T47D (cell line): ENCODE results near the gene UBR7.
A peak's percentile ranks its signal among the peaks of the same experiment; 100 is the strongest.

Experiments used
- DNase-seq, 2 experiments: peaks; one replicate each; pipeline versions ENCODE4 v3.0.0 to v3.0.0-alpha.2; 2011 to 2012; ENCODE audit warnings: low read depth in 1 of 2, low spot score in 1 of 2
- JUND ChIP-seq: IDR thresholded peaks from 2 replicates; pipeline ENCODE4 v1.6.1; 2012; ENCODE audit warnings: low read depth
- in situ Hi-C: cut with HindIII; loops from 2 replicates; pipeline ENCODE4 v1.10.0; 2016; ENCODE audit warnings: low sequenced_read_pairs, low pct_unique_long_range_greater_than_20kb

The UBR7 gene

DNA sequence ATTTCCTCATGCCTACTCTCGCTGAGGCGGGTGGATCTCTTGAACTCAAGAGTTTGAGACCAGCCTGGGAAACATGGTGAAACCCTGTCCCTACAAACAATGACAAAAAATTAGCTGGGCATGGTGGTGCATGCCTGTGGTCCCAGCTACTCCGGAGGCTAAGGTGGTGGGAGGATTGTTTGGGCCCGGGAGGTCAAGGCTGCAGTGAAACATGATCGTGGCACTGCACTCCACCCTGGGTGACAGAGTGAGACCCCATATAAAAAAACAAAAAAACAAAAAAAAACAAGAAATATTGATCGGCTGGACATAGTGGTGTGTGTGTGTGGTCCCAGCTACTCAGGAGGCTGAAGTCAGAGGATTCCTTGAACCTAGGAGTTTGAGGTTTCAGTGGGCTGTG, 31.6 kb upstream of the UBR7 start:
- no peak for DNase-seq
- in situ Hi-C loops: no loop called here
- TF ChIP-seq JUND: no peak

DNA sequence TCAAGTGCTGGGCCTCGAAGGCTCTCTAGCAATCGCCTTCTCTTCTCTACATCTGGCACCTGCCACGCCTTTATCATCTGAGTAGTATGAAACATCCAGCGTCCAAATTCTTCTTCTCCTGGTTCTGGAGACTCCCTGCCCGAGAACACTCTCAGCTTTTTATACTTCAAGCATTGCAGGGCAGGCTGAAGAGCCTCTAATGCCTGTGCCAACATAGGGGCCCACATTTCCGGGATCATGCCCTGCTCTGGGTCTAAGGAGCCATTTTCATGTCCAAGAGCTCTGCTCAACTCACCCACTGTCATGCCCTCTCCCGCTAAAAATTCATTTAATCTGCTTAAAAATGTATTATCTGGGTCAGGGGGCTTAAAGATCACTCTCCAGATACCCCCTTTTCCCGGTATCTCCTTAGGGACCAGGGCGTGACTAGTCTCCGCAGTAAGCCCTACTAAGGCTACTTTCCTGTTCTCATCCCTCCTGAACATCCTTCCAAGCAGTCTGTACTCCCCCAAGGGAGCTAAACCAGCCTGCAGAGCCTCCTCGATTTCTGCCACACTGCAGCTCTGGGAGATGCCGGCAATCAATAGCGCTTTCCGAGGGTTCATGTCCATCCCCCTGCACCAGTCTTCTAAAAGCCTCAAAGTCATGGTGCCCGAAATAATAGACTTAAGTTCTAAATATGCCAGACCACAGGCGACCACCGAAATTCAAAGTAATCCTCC, 23.3 kb upstream of the UBR7 start:
- in situ Hi-C loops: no loop called here
- DNase-seq: no peak

DNA sequence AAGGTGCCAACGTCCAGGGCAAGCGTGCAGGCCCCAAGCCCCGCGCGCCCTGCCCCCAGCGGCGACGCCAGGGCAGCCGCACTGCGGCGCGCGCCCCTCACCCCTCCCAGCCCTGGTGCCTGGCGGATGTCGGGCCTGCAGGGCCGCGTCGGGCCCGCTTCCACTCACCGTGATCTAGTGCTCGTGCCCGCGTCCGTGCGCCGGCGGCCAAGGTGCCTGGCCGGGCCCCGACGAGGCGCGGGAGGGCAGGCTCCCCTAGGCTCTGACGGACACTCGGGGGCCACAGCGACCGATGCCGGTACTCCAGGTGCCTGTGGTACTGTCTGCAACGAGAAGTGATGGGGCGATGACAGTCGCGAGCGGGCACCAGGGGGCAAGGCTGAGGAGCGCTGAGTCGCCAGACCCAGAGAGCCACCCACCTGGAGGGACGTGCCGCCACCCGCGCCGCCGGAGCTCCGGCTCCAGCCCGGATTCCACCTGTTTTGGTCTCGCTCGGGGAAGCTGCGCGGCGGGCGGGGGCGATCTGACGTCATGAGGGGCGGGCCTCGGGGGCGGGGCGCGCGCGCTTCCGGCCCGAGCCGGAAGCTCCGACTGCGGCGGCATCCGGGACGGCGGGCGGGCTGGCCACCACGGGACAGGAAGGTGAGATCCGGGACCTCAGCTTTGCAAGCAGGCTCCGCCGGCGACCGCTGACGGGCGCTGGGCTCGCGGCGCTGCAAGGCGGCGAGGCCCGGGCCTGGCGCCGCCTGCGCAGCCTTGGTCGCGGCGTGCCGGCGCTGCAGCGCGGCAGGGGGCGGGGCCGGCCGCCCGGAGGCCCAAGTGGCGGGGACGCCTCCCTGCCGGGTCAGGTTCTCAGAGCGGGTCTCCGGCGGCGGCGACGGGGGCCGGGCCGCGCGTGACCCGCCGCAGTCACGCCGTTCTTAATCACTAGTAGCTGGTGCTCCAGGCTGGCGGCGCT, 22.4 kb upstream of the UBR7 start, which contains the start of the genes LYSET and MOAP1:
Gene LYSET, plus strand, starts transcription at position 927 of the 958 bp plus-strand sequence. CDS start 89 bp downstream, outside the sequence.
Gene MOAP1, minus strand, starts transcription at position 507 of the 958 bp plus-strand sequence. CDS start 655 bp downstream, outside the sequence.
- peak; percentile 90 to 94 for DNase-seq
- in situ Hi-C loops: no loop called here
- no peak for TF ChIP-seq JUND

More for the DNA sequence above, 23.3 kb upstream of the UBR7 start:
- TF ChIP-seq JUND: no peak

DNA sequence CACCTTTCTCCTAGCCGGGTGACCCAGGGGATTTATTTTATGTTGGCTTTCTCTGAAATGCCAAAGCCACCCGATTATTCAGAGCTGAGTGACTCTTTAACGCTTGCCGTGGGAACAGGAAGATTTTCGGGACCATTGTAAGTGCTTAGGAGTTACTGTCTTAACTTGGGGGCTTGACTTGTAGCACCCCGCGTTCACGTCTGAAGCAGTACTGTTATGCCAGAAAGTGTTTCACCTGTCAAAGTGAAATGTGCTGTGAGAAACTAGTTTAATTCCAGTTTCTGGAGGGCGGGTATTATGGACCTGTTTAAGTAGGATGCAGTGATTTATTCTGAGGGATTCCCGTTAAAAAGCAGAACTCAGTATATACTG, 21.7 kb upstream of the UBR7 start:
- in situ Hi-C loops: no loop called here
- DNase-seq: no peak
- TF ChIP-seq JUND: no peak

DNA sequence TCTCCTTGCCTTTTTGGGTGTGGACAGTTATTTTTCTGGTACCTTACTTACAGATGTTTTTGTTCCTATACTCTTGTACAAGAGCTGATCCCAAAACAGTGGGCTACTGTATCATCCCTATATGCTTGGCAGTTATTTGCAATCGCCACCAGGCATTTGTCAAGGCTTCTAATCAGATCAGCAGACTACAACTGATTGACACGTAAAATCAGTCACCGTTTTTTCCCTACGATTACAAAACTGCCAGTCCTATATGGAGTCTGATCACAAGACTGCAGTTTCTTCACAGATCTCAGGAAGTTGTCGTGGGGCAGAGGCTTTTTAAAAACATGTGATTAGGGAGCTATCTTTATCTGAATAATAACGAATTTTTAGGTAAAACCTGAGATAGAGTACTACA, 20.6 kb upstream of the UBR7 start:
- DNase-seq: no peak
- TF ChIP-seq JUND: no peak
- in situ Hi-C loops: no loop called here

DNA sequence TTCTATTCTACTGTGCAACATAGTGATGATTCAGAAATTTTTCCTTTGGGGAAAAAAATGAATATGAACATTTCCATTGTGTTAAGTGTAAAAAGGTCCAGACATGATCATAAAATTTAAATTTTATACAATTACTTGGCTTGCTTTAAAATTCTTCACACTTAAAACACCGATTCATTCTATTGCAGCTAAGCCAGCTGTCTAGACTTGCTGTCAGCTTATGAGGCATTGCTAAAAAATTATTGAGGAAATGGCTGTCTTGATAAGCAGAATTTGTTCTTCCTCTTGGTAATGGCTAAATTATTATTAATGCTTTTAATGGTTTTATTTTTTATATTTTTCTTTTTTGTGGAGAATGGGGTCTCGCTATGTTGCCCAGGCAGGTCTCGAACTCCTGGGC, 20.1 kb upstream of the UBR7 start:
- no peak for TF ChIP-seq JUND
- no peak for DNase-seq
- in situ Hi-C loops: no loop called here

DNA sequence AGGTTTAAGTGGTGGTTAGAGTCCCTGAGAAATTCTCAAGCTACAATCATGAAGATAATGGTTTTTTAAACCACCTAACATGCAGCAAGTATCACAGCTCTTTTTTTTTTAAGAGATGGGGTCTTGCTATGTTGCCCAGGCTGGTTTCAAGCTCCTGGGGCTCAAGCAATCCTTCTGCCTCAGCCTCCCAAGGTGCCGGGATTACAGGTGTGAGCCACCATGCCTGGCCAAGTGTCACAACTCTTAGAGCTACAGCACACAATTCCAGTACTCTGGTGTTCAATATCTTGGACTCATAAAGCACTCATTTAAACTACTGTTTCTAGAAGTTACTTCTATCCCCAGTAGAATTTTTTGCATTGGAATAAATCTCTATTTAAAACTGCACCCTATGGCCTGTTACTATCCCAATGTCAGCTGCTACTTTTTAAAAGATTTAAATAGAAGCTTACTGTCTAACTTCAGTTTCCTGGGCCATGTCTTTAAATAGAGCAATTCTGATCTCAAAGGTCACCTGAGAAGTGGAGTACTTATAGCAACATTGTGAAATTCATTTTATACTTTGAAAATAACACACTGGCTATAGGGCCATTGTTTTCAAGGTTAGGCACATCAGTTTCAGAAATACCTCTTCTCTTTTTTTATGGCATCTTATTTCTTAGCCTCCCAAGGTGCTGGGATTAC, 11.6 kb upstream of the UBR7 start:
- in situ Hi-C loops: no loop called here
- no peak for TF ChIP-seq JUND
- no peak for DNase-seq

DNA sequence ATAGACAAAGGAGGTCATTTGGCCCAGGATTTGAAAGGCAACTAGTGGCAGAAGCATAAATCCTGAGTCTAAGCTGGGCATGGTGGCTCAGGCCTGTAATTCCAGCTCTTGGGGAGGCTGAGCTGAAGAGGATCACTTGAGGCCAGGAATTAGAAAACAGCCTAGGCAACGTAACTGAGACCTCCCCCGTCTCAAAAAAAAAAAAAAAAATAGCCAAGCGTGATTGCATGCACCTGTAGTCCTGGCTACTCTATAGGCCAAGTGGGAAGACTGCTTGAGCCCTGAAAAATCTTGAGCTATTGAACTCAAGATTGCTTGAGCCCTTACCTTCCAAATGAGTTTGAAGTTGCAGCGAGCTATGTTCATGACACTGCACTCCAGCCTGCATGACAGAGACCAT, 8.0 kb upstream of the UBR7 start:
- DNase-seq: no peak
- in situ Hi-C loops: no loop called here
- TF ChIP-seq JUND: no peak

DNA sequence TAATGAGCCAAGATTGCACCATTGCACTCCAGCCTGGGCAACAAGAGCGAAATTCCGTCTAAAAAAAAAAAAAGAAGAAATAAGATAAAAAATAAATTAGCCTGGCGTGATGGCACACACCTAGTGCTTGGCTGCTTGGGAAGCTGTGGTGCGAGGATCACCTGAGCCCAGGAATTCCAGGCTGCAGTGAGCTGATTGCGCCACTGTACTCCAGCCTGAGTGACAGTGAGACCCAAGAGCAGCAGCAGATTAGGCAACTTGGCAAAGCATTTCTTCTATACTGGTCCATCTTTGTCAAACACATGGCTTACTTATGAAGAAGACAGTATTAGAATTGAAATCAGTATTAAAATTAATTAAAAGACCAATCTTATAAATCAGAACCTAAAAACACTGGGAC, 6.5 kb upstream of the UBR7 start:
- TF ChIP-seq JUND: no peak
- no peak for DNase-seq
- in situ Hi-C loops: no loop called here

DNA sequence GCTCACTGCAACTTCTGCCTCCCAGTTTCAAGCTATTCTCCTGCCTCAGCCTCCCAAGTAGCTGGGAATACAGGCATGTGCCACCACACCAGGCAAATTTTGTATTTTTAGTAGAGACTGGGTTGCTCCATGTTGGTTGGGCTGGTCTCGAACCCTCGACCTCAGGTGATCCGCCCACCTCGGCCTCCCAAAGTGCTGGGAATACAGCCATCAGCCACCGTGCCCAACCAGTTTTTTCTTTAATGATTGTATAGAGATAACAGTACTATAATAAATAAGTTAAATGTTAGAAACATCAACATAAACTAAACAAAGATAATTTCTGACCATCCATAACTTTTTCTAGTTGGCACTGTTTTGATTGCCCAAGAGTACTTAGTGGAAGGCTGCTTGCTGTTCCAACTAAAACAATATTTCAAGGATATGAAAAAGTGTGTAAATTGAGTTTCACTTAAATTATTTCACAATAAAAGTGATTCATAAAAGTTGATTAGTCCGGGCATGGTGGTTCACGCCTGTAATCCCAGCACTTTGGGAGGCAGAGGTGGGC, 5.8 kb upstream of the UBR7 start:
- no peak for TF ChIP-seq JUND
- no peak for DNase-seq
- in situ Hi-C loops: no loop called here

DNA sequence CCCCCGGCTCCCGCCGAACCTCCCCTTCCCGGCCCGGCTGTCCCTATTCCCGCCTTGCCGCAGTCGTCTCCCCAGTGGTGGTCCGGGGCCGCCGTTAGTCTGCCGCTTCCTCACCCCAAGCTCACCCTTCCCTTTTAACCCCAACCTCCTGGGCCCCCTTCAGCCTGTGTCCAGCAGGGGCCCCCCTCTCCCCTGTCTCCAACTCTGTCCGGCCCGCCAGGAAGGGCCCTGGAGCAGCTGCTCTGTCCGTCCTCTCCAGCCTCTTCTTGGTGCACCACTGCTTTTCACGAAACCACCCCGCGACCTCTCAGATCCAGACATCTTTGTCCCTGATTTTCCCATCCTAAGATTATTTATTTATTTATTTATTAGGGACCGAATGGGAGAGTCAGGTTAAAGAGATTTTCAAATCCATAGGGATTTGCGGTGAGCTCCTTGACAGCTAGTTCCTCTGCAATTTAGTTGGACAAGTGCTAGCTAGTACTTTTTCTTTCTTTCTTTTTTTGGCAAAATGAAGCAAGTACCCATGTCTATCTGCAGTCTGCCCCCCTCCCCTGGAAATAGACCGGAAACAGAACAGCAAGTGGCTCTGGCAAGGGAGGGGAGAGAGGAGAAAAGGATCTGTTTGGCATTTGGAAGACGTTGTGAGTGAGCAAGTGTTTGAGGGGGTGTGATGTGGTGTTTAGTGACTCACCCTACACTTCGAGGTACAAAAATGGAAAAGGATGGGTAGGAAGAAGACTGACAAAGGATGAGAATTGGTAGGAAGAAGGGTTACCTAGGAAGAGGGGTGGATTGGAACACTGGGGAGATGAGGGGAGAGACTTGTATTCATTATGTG, 632 bp downstream of the UBR7 start:
- in situ Hi-C loops: no loop called here
- TF ChIP-seq JUND: no peak
- DNase-seq: peak; percentile 51 to 64
